Activated T-cell treated with anti-CD3 and anti-CD28 coated beads, Interleukin-2, amount 50 U/mL, for 24 hours (primary cell): ENCODE measurements around the gene ITM2C.

Experiments
- DNase-seq: peaks from one replicate; pipeline ENCODE4 v3.0.0-alpha.2; 2020
- H3K27ac Mint-ChIP-seq: 2 replicates; pipeline ENCODE4 v1.8.0; 2020; ENCODE audit warnings: mild to moderate bottlenecking, mixed read lengths
- H3K27me3 Mint-ChIP-seq: 2 replicates; pipeline ENCODE4 v1.8.0; 2020; ENCODE audit warnings: mixed read lengths
- H3K36me3 Mint-ChIP-seq: 2 replicates; pipeline ENCODE4 v1.8.0; 2020; ENCODE audit warnings: low read depth, mixed read lengths
- H3K4me1 Mint-ChIP-seq: 2 replicates; pipeline ENCODE4 v1.8.0; 2020; ENCODE audit warnings: low read depth, mixed read lengths
- H3K4me3 Mint-ChIP-seq: 2 replicates; pipeline ENCODE4 v1.8.0; 2020; ENCODE audit warnings: mild to moderate bottlenecking, moderate library complexity, mixed read lengths
- H3K9me3 Mint-ChIP-seq: 2 replicates; pipeline ENCODE4 v1.8.0; 2020; ENCODE audit warnings: mixed read lengths

Gene ITM2C

GRCh38 chr2:230874456-230874855 is 9.7 kb downstream of the ITM2C start:
- peaks cover 23% of the 10 kb centered on the region for H3K36me3 Mint-ChIP-seq
- H3K27me3 Mint-ChIP-seq: no peaks in the 10 kb centered on the region
- no peaks in the 10 kb centered on the region for H3K9me3 Mint-ChIP-seq
- peak; percentile 30 for DNase-seq
- H3K4me1 Mint-ChIP-seq: peaks cover 57% of the 10 kb centered on the region
- peak overlapping the region; percentile 38 for H3K27ac Mint-ChIP-seq
- no peak overlapping the region for H3K4me3 Mint-ChIP-seq

GRCh38 chr2:230874876-230875275 is 10.1 kb downstream of the ITM2C start:
- no peaks in the 10 kb centered on the region for H3K9me3 Mint-ChIP-seq
- no peak overlapping the region for H3K27ac Mint-ChIP-seq
- no peak overlapping the region for H3K4me3 Mint-ChIP-seq
- peaks cover 55% of the 10 kb centered on the region for H3K4me1 Mint-ChIP-seq
- peaks cover 24% of the 10 kb centered on the region for H3K36me3 Mint-ChIP-seq
- no peak for DNase-seq
- H3K27me3 Mint-ChIP-seq: no peaks in the 10 kb centered on the region

DNA sequence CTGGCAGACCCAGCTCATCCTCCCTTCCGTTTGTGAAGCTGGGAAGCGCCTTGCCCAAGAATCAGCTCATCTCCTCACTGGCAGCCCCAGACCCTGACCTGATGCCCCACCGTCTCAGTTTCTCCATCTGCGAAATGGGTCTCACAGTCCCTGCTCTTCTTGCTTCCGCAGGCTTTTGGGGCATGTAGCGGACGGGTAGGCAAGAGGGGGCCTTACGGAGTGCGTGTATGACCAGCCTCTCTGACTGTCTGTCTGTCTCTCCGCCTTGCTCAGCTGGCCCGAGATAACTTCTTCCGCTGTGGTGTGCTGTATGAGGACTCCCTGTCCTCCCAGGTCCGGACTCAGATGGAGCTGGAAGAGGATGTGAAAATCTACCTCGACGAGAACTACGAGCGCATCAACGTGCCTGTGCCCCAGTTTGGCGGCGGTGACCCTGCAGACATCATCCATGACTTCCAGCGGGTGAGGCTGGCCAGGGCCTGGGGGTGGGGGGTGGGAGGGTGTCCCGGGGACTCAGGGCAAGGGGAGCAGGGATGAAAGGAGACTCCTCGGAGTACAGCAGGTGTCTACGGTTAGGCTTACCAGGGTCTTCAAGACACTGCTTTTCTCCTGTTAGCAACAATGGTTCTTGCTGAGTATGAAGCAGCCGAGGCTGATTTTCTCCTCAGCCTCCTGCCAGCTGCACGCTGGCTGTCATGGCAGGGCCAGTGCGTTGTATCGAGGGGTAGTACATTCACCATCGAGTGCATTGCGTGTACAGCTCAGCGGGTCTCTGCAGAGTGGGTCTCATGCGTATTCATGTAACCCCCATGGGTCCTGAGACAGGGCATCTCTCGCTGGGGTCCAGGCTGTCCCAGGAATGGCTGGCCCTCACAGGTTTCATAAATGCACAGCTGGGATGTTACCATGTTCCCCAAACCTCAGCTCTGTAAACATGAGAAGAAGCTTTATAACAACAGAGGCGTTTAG is 10.9 kb downstream of the ITM2C start:
- peaks cover 48% of the 10 kb centered on the region for H3K4me1 Mint-ChIP-seq
- no peak overlapping the region for H3K4me3 Mint-ChIP-seq
- no peak overlapping the region for H3K27ac Mint-ChIP-seq
- DNase-seq: no peak
- peaks cover 24% of the 10 kb centered on the region for H3K36me3 Mint-ChIP-seq
- H3K9me3 Mint-ChIP-seq: no peaks in the 10 kb centered on the region
- no peaks in the 10 kb centered on the region for H3K27me3 Mint-ChIP-seq

DNA sequence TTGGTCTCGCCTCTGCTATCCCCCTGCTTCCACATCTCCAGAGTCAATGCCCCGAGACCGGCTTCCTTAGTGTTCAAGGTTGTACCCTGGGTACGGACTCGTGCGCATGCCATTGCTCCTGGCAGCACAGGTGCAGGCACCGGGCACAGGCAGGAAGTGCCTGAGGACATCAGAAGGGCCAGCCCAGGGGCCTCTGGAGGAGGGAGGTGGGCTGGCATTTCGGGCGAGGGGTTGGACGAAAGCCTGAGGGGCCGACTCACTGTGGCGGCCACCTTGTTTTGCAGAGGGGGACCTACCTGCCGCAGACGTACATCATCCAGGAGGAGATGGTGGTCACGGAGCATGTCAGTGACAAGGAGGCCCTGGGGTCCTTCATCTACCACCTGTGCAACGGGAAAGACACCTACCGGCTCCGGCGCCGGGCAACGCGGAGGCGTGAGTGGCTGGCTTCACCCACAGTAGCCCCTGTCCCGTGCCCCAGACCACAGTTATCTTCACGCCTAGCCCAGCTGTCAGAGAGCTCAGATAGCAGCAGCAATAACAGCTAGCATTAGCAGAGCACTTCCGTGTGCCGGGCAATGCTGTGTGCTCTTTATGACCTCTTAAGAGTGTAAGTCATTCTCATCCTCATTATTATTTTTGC is 12.5 kb downstream of the ITM2C start:
- Mint-ChIP-seq H3K4me3 (peak overlapping the region; percentile 28), H3K36me3 (peaks cover 24% of the 10 kb centered on the region), H3K27ac (peak overlapping the region; percentile 71), H3K27me3 (no peaks in the 10 kb centered on the region), H3K4me1 (peaks cover 46% of the 10 kb centered on the region), H3K9me3 (no peaks in the 10 kb centered on the region)
- peak; percentile 44 for DNase-seq

DNA sequence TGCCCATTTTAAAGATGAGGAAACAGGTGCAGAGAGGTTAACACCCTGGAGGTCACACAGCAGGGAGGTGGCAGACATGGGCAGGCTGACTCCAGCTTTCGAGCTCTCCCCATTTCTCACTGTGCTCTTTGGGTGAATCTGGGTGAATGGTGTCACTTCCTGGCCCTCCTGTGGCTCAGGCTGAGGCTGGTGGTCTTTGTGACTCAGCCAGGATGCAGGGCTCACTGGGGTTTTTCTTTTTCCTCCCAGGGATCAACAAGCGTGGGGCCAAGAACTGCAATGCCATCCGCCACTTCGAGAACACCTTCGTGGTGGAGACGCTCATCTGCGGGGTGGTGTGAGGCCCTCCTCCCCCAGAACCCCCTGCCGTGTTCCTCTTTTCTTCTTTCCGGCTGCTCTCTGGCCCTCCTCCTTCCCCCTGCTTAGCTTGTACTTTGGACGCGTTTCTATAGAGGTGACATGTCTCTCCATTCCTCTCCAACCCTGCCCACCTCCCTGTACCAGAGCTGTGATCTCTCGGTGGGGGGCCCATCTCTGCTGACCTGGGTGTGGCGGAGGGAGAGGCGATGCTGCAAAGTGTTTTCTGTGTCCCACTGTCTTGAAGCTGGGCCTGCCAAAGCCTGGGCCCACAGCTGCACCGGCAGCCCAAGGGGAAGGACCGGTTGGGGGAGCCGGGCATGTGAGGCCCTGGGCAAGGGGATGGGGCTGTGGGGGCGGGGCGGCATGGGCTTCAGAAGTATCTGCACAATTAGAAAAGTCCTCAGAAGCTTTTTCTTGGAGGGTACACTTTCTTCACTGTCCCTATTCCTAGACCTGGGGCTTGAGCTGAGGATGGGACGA is 13.2 kb downstream of the ITM2C start:
- Mint-ChIP-seq H3K4me1 (peaks cover 38% of the 10 kb centered on the region), H3K27me3 (no peaks in the 10 kb centered on the region), H3K9me3 (no peaks in the 10 kb centered on the region), H3K36me3 (peaks cover 24% of the 10 kb centered on the region), H3K27ac (peak overlapping the region; percentile 71), H3K4me3 (peak overlapping the region; percentile 28)
- DNase-seq: peak; percentile 50

DNA sequence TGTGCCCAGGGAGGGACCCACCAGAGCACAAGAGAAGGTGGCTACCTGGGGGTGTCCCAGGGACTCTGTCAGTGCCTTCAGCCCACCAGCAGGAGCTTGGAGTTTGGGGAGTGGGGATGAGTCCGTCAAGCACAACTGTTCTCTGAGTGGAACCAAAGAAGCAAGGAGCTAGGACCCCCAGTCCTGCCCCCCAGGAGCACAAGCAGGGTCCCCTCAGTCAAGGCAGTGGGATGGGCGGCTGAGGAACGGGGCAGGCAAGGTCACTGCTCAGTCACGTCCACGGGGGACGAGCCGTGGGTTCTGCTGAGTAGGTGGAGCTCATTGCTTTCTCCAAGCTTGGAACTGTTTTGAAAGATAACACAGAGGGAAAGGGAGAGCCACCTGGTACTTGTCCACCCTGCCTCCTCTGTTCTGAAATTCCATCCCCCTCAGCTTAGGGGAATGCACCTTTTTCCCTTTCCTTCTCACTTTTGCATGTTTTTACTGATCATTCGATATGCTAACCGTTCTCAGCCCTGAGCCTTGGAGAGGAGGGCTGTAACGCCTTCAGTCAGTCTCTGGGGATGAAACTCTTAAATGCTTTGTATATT is 14.0 kb downstream of the ITM2C start:
- Mint-ChIP-seq H3K9me3 (no peaks in the 10 kb centered on the region), H3K27me3 (no peaks in the 10 kb centered on the region), H3K36me3 (peaks cover 24% of the 10 kb centered on the region), H3K4me1 (peaks cover 37% of the 10 kb centered on the region), H3K4me3 (no peak overlapping the region), H3K27ac (no peak overlapping the region)
- DNase-seq: no peak

- no peak overlapping the region for H3K4me3 Mint-ChIP-seq
- DNase-seq: no peak
- H3K36me3 Mint-ChIP-seq: peaks cover 24% of the 10 kb centered on the region
- H3K4me1 Mint-ChIP-seq: peaks cover 35% of the 10 kb centered on the region
- no peak overlapping the region for H3K27ac Mint-ChIP-seq
- no peaks in the 10 kb centered on the region for H3K9me3 Mint-ChIP-seq
- no peaks in the 10 kb centered on the region for H3K27me3 Mint-ChIP-seq
Measured at GRCh38 chr2:230879271-230879882, 14.6 kb downstream of the ITM2C start.

- no peaks in the 10 kb centered on the region for H3K9me3 Mint-ChIP-seq
- DNase-seq: no peak
- H3K4me3 Mint-ChIP-seq: no peak overlapping the region
- H3K36me3 Mint-ChIP-seq: peaks cover 24% of the 10 kb centered on the region
- peaks cover 31% of the 10 kb centered on the region for H3K4me1 Mint-ChIP-seq
- H3K27me3 Mint-ChIP-seq: no peaks in the 10 kb centered on the region
- H3K27ac Mint-ChIP-seq: no peak overlapping the region
Measured at GRCh38 chr2:230879891-230880290, 15.1 kb downstream of the ITM2C start.

DNA sequence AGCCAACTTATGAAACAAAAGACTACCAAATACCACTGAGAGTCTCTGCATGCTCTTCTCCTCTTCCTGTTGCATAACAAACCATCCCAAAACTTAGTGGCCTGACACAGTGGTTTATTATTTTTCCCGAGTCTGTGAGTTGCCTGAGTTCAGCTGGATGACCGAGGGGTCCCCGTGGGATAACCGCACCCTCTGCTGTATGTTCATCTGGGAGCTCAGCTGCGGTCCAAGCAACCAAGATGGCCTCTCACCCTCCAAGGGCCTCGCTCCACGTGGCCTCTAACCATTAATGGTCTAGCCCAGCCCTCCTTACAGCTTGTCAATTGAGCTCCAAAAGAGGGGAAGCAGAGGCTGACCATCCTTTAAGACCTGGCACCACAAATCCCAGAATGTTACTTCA is 17.1 kb downstream of the ITM2C start:
- peaks cover 34% of the 10 kb centered on the region for H3K4me1 Mint-ChIP-seq
- H3K36me3 Mint-ChIP-seq: peaks cover 14% of the 10 kb centered on the region
- H3K4me3 Mint-ChIP-seq: no peak overlapping the region
- no peak for DNase-seq
- no peaks in the 10 kb centered on the region for H3K27me3 Mint-ChIP-seq
- no peak overlapping the region for H3K27ac Mint-ChIP-seq
- no peaks in the 10 kb centered on the region for H3K9me3 Mint-ChIP-seq

DNA sequence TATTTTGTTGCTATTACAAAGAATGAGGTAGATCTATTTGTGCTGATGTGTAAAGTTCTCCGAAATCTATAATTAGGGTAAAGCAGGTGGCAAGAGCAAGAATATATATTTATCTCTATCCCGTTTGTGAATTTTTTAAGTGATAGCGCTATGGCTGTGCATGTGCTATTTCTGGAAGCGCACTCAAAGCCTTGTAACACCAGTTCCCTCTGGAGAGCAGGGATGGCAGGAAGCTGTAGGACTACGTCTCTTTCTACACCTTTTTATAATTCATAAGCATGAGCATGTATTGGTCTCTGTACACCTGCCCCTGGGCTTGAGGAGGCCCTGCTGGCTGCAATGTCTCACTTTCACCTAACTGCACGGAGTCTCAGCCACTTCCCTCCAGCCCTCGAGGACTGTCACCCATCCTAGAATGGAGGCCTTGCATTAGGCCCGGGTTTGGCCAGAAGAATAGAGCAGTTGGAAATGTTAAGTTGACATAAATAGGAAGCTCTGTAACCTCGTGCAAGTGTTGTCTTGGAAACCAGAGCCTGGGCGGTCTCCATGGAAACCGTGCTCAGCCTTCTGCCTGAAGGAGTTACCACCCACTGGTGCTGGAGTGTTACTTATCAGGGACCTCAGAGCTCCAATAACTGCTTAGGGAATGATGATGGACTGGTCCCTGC is 20.9 kb downstream of the ITM2C start:
- no peaks in the 10 kb centered on the region for H3K9me3 Mint-ChIP-seq
- H3K27ac Mint-ChIP-seq: no peak overlapping the region
- H3K4me1 Mint-ChIP-seq: peaks cover 16% of the 10 kb centered on the region
- H3K36me3 Mint-ChIP-seq: no peaks in the 10 kb centered on the region
- H3K27me3 Mint-ChIP-seq: peaks cover 4% of the 10 kb centered on the region
- no peak overlapping the region for H3K4me3 Mint-ChIP-seq
- DNase-seq: no peak

GRCh38 chr2:230886206-230886605 is 21.5 kb downstream of the ITM2C start:
- H3K9me3 Mint-ChIP-seq: no peaks in the 10 kb centered on the region
- no peak for DNase-seq
- no peak overlapping the region for H3K27ac Mint-ChIP-seq
- no peak overlapping the region for H3K4me3 Mint-ChIP-seq
- peaks cover 18% of the 10 kb centered on the region for H3K4me1 Mint-ChIP-seq
- no peaks in the 10 kb centered on the region for H3K36me3 Mint-ChIP-seq
- peaks cover 5% of the 10 kb centered on the region for H3K27me3 Mint-ChIP-seq

GRCh38 chr2:230886671-230887071 is 21.9 kb downstream of the ITM2C start:
- Mint-ChIP-seq H3K27me3 (peaks cover 8% of the 10 kb centered on the region), H3K4me3 (no peak overlapping the region), H3K9me3 (no peaks in the 10 kb centered on the region), H3K36me3 (no peaks in the 10 kb centered on the region), H3K27ac (no peak overlapping the region), H3K4me1 (peaks cover 22% of the 10 kb centered on the region)
- DNase-seq: no peak

DNA sequence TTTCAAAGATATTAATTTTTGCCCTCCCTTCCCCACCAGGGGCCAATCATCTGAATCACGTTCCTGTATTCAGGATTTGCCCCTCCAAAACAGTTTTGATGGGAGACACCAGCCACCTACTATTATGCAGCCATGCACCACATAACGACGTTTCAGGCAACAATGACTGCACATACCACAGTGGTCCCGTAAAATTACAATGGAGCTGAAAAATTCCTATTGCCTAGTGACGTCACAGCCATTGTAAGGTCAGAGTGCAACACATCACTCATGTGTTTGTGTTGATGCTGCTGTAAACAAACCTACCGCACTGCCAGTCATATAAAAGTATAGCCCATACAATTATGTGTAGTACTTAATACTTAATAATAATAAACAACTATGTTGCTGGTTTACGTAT is 22.6 kb downstream of the ITM2C start:
- Mint-ChIP-seq H3K27ac (no peak overlapping the region), H3K27me3 (peaks cover 12% of the 10 kb centered on the region), H3K9me3 (no peaks in the 10 kb centered on the region), H3K36me3 (no peaks in the 10 kb centered on the region), H3K4me1 (peaks cover 22% of the 10 kb centered on the region), H3K4me3 (no peak overlapping the region)
- DNase-seq: no peak
